GM21723 (cell line): ENCODE measurements around the gene POFUT2.
"Not testable (repeated sequence)": the region's sequence is repeated elsewhere in the genome, so short reads cannot be mapped to it uniquely, and the experiment has no call there.

Experiments
- ATAC-seq: cut with Tn5 transposase; IDR thresholded peaks from one replicate; pipeline ENCODE4 v1.9.1; 2021; ENCODE audit warnings: mild to moderate bottlenecking, moderate library complexity; ENCODE audit not compliant: unreplicated experiment

The POFUT2 gene

DNA sequence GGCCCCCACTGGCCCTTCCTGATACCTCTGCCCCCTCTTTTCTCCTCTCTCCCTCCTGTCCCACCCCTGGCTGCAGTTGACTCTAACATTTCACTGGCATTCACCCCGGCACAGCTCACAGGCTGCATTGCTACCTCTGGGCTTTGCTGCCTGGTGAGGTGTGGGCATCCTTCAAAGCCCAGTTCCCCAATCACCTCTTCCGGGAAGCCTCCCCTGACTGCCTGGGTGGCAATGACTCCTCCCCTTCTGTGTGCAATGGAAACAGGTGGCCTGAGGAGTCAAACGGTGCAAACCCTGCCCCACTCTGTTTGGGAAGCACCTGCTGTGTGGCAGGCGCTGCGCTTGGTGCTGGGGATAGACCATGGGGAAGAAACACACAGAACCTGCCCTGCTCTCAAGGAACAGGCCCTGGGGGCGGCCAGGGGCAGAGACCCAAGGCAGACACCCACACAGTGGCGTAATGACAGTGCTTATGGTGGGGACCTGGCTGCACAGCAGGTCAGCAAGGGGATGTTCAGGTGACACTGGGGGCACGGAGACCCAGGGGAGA, 39.3 kb upstream of the POFUT2 start:
- no peak for ATAC-seq

DNA sequence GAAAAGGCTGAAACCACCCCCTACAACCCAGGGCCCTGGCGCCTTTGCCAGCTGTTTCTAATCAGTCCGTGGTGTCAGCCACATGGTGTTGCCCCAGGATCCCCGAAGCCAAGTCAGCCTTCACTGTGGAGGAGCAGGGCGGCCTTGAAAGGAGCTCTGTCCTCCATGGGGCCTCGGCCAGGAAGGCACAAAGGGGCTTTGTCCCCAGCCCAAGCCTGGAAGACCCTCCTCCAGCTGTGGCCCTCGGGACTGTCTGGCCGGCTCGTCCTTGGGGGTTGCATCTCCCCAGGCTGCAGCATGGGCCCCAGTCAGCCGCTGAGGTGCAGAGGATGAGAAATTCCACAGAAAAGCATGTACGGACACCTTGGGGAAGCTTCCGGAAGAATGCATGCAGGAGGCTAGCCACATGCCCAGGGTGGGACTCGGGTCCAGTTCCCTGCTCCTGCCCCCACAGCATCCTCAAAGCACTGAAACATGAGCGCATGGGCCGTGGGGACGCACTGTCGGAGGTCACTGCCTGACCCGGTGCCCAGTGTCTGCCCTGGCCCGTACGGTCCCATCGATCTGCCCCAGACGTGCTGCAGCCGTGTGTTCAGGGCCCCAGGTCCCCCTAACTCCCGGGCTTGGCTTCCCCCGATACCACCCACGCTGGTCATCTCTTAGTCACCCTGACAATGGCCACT, 38.6 kb upstream of the POFUT2 start:
- ATAC-seq, result no peak

DNA sequence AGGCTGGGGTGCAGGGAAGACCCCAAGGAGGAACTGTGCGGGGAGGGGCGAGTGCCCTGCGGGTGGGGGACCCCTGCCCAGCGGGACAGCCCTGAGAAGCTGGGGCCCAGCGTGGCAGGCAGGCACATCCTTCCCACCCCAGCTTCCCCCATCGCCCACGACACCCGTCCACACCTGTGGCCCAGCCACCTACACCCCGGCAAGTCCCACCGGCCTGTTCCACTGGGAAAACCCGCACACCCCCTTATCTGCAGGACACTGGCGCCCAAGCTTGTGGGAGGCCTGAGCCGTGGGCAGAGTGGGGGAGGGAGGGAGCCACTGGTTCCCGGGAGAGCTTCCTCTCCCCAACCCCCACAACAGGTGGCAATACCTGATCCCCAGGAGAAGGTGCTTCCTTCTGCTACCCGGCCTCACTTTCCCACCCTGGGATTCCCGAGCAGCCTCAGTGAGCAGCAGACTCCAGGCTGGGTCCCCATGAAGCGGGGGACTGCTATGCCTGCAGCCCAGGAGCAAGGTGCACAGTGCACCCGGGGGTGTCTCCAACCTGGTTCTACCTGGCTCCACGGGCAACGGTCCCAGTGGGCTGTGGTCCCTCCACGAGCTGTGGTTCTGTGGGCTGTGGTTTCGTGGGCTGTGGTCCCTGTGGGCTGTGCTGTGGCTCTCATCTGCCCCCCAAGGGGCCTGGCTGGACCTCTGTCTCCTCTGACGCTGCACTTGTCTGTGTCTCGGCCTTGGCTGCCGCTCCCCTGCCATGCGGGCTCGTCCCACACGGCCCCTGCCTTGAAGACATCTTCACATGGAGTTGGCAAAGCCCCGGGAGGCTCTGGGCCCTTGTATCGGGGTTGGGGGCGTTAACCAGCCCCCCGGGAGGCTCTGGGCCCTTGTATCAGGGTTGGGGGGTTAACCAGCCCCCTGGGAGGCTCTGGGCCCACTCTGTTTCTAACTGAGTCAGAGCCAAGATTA, 37.8 kb upstream of the POFUT2 start:
- ATAC-seq, result no peak

DNA sequence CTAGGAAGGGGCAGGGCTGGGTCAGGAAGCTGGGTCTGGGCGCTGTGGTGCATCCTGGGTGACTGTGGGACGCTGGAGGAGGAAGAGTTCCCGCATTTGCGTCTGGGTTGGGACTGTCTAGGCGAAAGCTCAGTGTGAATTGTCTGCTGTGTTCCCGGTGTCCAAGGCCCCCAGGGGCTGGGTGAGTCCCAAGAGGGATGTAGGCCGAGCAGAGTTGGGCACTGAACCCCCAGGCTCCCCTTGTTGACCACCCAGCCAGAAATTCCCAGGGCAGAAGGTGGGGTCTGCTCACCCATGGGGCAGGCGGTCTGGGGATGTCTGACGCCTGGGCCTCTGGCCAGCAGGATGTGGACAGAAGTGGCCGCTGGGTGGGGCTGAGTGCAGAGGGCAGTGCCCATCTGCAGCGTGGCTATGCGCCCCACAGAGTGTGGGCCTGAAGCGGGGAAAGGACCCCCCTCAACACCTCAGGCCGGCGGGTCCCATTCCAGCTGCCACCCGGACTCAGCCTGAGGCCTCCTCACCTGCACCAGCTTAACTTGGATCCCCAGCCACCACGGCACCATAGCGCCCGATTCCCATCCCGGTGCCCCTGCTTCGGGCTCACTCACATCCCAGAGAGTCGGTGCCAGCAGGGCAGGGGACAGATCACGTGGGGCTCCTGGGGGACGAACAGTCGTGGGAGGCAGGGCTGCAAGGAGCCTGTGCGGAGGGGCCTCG, 37.0 kb upstream of the POFUT2 start:
- ATAC-seq, result no peak

DNA sequence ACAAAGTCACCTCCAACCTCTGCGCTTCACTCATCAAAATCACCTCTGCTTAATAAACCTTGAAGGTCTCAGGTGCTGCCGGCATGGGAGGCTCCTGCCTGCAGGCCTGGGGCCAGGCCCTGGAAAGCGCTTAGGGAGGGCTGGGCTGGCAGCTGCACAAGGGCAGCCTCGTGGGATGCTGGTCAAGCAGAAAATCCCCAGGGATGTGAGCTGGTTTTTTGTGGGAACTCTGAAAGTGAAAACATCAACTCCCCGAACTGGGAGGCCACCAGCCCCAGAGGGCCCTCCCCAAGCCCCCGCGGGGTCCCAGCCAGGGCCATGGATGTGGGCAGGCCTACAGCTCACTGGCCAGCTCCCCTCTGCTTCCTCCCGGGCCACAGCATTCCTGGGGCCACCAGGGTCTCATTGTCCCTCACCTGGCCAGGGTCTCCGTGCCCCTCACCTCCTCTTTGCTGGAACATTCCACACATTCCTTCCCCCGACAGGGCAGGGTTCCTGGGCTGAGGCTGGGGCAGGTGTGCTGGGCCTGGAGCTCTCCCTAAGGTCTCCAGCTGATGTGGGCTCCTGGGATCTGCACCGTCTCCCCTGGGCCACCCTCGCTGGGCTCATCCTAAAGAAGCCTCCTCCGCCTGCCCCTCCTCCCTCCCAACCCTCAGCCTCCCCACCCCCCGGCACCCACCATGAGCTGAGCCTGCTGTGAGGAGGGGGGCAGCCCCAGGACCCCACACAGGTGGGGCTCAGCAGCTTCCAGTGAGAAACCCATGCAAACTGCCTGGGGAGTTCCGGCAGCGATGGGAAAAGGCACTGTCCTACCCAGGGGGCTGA, 36.0 kb upstream of the POFUT2 start:
- ATAC-seq, result no peak

DNA sequence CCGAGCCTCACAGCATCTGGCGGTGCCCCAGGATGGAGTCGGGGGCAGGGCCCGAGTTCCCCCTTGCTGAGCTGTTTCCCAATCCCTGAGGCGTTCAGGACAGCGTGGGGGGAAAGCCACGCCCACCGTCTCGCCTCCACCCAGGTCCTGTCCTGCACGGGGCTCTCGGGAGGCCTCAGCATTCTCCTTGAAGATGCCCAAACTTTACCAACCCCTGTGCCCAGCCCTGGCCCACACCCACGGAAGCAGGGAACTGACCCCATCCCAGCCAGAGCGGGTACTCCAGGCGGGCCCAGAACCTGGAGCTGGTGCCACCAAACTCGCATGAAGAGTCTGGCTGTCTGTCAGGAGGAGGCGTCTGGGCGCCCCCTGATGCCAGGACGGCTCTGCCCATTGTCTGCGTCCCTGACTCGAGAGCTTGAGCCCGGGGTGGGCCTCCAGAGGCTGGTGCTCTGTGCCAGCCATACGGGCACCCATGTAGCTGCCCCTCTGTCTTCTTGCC, 35.3 kb upstream of the POFUT2 start:
- no peak for ATAC-seq

DNA sequence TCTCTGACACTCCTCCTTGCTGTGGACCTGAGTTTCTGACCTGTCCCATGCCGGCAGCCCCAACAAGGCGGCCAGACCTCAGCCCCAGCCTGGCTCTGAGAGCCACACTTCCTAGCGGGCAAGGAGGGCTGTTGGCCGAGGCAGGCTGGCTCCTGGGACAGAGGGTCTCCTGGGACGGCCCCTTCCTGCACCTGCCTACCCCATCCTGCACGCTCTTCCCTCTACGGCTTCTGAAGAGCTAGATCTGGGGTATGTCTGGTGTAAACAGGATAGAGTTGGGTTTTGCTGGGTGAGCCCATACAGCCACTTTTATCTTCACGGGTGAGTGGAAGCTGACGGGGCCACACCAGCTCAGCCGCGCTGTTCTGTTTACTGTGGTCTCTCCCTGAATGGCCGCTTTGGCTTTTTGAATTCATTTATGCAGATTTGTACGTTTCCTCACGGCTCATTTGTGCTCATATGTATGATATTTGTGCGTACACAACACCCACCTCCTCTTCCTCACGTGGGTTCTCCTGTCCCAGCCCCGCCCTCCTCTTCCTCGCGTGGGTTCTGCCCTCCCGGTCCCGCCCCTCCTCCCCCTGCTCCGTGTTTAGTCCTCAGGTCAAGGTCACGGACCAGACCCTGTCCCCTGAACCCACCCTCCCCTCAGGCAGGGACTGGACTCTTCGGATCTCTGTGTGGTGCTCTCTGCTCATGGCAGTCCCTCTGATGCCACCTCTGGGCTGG, 34.7 kb upstream of the POFUT2 start:
- ATAC-seq, result no peak

DNA sequence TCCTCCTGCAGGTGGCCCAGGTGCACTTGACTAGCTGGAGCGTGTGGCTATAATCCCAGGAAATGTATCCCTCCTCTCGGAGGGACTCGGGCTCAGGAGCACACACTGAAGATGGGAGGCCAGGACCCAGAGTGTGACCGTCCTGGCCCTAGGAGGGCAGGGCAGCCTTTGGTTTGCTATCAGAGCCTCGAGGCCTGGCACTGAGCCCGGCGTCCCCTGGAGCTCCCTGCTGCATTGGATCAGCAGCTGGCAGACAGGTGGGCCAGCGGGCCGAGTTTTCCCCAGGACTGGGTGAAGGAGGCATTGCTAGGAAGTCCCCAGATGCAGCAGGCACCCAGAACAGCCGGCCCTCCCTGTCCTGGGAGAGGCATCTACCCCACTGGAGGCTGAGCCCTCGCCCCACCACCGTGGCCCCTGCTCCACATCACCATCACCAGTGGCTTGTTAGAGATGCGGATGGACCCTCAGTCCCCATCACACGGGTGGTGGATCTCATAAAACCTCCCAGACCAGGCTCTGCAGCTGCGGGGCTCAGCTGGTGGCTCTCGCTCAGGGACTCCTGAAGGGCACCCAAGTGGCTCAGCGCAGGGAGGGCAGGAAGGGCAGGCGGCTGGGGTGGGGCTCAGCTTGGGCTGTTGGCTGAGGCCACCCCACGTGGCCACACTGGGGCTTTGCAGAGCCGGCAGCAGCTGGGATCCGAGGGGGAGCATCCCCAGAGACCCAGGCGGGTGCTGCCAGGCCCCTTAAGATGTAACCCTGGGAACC, 32.7 kb upstream of the POFUT2 start:
- ATAC-seq, result no peak

DNA sequence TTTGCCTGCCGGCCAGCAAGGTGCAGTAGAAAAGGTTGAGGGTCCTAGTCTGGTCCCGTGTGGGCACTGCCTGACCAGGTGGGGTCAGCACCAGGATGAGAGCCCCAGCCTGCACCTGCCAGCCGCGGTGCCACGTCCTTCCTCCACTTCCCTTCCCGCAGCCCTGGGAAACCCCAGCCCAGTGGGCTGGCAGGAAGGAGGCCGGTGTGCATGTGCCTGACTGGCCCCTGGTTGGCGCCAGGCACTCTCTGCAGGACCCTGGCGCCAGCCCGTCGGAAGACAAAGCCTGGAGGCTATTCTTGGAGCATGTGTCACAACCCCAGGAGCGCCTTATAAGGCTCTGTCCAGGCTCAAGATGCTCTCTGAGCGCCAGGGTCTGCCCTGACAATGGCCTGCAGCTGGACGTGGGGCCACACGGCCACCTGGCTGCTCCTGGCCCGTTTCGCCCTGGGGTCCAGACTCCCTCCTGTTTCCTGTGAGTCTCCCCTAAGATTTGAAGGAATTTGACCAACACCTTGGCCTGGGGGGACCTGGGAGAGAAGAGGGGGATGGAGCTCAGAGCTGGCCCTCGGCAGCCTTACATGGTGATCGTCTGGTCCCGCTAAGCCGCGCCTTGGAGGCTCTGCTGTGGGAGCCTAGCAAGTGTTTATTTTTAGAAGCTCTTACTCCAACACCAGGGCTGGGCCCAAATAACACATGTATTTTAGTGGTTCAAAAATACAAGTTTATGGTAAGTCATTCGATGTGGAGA, 31.9 kb upstream of the POFUT2 start:
- ATAC-seq, result no peak

DNA sequence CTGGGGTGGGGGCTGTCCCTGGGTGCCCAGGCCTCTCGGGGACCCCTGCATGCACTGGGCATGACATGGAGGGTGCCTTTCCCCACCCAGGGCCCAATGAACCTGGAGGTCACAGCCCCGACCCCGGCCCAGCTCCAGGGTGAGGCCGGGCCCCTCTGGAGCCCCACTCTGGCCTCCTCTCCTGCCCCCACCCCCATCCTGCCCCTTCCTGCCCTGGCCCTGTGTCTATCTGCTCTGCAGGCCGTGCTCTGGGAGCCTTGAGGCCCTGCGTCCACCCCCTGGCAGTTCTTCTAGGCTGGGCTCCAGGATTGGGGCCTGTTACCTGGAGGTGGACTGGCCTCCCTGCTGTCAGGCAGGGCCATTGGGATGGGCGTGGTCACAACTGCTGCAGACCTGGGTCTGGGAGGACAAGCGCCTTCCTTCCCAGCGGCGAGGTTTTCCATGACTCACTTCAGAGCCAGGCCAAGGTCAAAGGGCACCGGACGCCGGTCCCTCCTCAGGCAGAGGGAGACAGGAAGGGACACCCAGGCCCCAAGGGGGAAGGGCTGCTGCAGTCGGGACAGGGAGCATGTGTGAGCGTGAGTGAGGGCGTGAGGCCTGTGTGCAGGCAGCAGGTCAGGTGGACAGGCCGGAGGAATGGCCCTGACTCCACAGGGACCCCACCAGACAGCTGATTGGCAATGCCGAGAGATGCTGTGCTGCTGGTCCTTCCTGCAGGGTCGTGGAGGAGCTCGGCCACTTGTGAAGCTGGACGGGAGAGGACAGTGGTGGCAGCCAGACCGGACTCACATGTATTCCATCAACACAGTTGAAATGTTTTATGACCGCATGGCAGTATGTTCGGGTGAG, 31.1 kb upstream of the POFUT2 start:
- no peak for ATAC-seq

DNA sequence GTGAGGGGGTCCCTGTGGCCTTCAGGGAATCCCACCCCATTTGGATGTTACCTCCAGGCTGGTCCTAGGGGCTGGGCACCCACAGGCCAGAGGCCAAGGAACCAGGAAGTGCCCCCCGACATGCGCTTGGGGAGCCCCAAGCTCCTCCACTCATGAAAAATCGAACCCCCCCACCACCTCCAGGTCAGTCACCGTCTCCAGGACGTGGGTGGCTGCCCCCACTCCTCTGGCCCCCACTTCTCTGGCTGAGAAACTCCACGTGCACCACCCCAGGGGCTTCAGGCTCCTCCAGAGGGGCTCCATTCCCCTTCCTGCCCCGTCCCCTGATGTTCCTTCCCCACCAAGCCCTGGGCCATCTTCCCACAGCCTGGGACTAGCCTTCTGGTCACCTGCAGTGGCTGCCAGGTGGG, 30.5 kb upstream of the POFUT2 start:
- no peak for ATAC-seq

DNA sequence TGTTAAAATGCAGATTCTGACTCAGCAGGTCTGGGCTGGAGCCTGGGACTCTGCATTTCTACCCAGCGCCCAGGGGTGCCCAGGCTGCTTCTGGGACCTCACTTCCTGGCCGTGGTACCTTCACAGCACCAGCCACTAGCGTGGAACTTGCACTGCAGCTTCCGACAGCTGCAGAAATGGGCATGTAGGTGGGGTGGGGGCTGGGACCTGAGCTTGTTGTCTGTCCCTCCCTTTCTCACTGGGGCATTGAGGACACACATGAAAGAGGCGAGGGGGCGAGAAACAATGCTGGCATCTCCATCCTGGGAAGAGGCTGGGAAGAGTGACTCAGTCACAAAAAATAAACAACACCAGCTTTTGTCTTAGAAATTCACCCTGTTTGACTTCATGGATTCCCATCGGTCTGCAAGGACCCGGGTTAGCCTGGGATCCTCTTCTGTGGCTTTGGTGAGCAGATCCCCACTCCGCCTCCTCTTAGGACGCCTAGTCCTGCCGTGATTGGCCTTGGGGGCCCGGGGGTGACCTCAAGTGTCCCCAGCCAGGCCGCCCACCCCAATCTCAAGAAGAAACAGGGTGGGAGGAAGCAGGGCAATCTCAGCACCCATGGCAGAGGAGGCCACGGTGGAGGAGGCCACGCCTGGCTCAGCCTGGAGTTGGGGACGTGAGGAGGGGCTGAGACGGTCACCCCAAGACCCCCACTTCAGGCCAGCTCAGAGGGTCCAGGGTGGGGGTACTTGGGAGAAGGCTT, 29.9 kb upstream of the POFUT2 start:
- ATAC-seq, result no peak

DNA sequence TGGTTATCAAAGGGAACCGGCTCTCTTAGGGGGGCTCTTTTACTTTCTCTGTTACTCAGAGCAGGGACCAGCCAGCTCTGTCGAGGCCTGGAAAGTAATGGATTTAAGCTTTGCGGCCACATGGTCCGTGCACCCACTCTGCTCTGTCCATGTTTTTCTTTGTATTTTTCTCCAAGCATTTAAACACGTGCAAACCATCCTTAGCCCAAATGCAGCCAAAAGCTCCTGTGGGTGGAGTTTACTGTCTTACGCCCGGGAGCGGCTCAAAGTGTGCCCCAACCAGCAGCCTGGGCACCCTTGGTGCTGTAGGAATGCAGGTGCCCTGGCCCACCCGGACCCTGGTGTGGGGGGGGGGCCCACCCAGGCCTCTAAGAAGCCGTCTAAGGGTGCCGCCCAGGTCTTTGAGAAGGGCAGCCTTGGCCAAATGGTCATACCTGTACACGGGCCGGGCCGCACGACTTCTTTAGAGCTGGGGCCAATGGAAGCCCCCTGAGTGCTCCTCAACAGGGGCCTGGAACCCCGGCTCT, 29.2 kb upstream of the POFUT2 start:
- ATAC-seq, result no peak

DNA sequence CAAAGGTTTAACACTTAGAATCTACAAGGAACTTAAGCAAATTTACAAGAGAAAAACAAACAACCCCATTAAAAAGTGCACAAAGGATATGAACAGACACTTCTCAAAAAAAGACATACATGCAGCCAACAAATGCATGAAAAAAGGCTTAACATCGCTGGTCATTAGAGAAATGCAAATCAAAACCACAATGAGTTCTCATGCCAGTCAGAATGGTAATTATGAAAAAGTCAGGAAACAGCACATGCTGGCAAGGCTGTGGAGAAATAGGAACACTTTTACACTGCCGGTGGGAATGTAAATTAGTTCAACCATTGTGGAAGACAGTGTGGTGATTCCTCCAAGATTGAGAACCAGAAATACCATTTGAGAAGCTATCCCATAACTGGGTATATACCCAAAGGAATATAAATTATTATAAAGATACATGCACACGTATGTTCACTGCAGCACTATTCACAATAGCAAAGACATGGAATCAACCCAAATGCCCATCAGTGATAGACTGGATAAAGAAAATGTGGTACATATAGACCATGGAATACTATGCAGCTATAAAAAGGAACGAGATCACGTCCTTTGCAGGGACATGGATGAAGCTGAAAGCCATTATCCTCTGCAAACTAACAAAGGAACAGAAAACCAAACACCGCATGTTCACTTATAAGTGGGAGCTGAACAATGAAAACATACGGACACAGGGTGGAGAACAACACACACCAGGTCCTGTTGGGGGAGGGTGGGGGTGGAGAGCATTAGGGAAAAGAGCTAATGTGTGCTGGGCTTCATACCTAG, 28.2 kb upstream of the POFUT2 start:
- ATAC-seq, result not testable (repeated sequence)

DNA sequence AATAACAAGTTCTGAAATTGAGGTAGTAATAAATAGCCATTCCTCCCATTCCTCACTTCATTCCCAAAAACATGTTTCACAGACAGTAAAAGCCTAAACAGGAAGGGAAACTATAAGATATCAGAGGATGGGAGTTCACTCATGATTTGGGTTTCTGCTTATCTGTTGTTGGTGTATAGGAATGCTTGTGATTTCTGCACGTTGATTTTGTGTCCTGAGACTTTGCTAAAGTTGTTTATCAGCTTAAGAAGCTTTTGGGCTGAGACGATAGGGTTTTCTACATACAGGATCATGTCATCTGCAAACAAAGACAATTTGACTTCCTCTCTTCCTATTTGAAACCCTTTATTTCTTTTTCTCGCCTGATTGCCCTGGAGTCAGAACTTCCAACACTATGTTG, 26.0 kb upstream of the POFUT2 start:
- no peak for ATAC-seq
